B cell (primary cell): ENCODE results near the gene ARID1A. TPM values are rescaled to one million over a fixed set of nuclear protein-coding genes. Genes with fewer than 3 reads are reported as not detected.

Experiments used
- ATAC-seq: fragments of 200-7000 bp; cut with Tn5 transposase; one replicate; pipeline ENCODE4 v1.10.0; 2021; ENCODE audit warnings: low read depth, mild to moderate bottlenecking, moderate number of reproducible peaks, moderate library complexity
- CTCF ChIA-PET: fragments of 350-600 bp; sonication (Branson Sonifier 250); formaldehyde crosslinking; loops from one replicate; lab custom pipeline; 2021; ENCODE audit warnings: antibody characterized with exemption, inconsistent platforms; lab: Charles Lee
- POLR2A ChIA-PET: fragments of 350-600 bp; sonication (Branson Sonifier 250); formaldehyde crosslinking; loops from one replicate; lab custom pipeline; 2021; ENCODE audit warnings: antibody characterized with exemption; lab: Charles Lee
- DNase-seq: peaks from one replicate; pipeline ENCODE4 v3.0.0; 2013
- H2AFZ ChIP-seq: 2 replicates; pipeline ENCODE4 v1.6.1; 2012; ENCODE audit warnings: mild to moderate bottlenecking, low read depth, low read length; ENCODE audit not compliant: insufficient read depth, poor library complexity, severe bottlenecking
- H3K27ac ChIP-seq, 2 donors: 1 replicate in 1 of 2; 2 replicates in 1 of 2; pipeline ENCODE4 v1.5.1; 2012 to 2013; ENCODE audit warnings: low read length in 2 of 2, mild to moderate bottlenecking in 2 of 2, moderate library complexity in 1 of 2
- H3K27me3 ChIP-seq, 4 experiments: fragments of 200-600 bp in 1 of 4; sonication (generic) in 1 of 4; replicated peaks in 1 of 4; 1 replicate in 2 of 4; 2 replicates in 2 of 4; pipeline versions ENCODE4 v1.6.1 to v1.7.0; 2013 to 2016; ENCODE audit warnings: low read length in 3 of 4, mild to moderate bottlenecking in 2 of 4, mixed read lengths in 1 of 4, moderate library complexity in 1 of 4; ENCODE audit not compliant: insufficient read depth in 4 of 4, control insufficient read depth in 3 of 4; ENCODE audit errors: control extremely low read depth in 1 of 4
- H3K36me3 ChIP-seq, 2 experiments: replicated peaks in 1 of 2; 1 replicate in 1 of 2; 2 replicates in 1 of 2; pipeline versions ENCODE4 v1.6.1 to v1.7.1; 2013; ENCODE audit warnings: low read length in 1 of 2; ENCODE audit not compliant: insufficient read depth in 2 of 2, control insufficient read depth in 1 of 2; ENCODE audit errors: control extremely low read depth in 1 of 2, extremely low read depth in 1 of 2
- H3K4me1 ChIP-seq, 2 donors: fragments of 200-600 bp in 1 of 2; sonication (generic) in 1 of 2; 1 replicate in 1 of 2; 2 replicates in 1 of 2; pipeline versions ENCODE4 v1.5.1 to v1.6.1; 2013 to 2017; ENCODE audit warnings: low read length in 2 of 2; ENCODE audit not compliant: control insufficient read depth in 2 of 2, insufficient read depth in 2 of 2
- H3K4me2 ChIP-seq: replicated peaks from 2 replicates; pipeline ENCODE3; 2012; ENCODE audit warnings: mild to moderate bottlenecking, low read depth, low read length; ENCODE audit not compliant: poor library complexity, severe bottlenecking
- H3K4me3 ChIP-seq, 5 experiments: fragments of 200-600 bp in 1 of 5; sonication (generic) in 1 of 5; 1 replicate in 3 of 5; 2 replicates in 2 of 5; pipeline versions ENCODE4 v1.5.1 to v1.7.0; 2011 to 2016; ENCODE audit warnings: low read length in 4 of 5, mild to moderate bottlenecking in 4 of 5, low read depth in 2 of 5, control low read depth in 1 of 5, moderate library complexity in 1 of 5; ENCODE audit not compliant: insufficient read depth in 1 of 5; ENCODE audit errors: control extremely low read depth in 1 of 5, extremely low read depth in 1 of 5
- H3K79me2 ChIP-seq: fragments of 200-600 bp; sonication (generic); one replicate; pipeline ENCODE4 v1.6.0; 2016; ENCODE audit warnings: low read length; ENCODE audit not compliant: control insufficient read depth, insufficient read depth
- H3K9ac ChIP-seq: fragments of 200-600 bp; sonication (generic); 2 replicates; pipeline ENCODE4 v1.6.1; 2017; ENCODE audit warnings: mild to moderate bottlenecking, low read length, moderate library complexity
- H3K9me3 ChIP-seq, 3 donors: one replicate each; pipeline versions ENCODE4 v1.6.1 to v1.7.1; 2013; ENCODE audit warnings: low read length in 2 of 3; ENCODE audit not compliant: control insufficient read depth in 2 of 3, insufficient read depth in 1 of 3; ENCODE audit errors: control extremely low read depth in 1 of 3
- H4K20me1 ChIP-seq: 2 replicates; pipeline ENCODE4 v1.6.0; 2012; ENCODE audit warnings: mild to moderate bottlenecking, low read length; ENCODE audit not compliant: insufficient read depth, control insufficient read depth, poor library complexity, severe bottlenecking
- H3K27ac Mint-ChIP-seq: one replicate; pipeline ENCODE4 v1.8.0; 2021; ENCODE audit warnings: mixed read lengths
- H3K27me3 Mint-ChIP-seq: one replicate; pipeline ENCODE4 v1.8.0; 2021; ENCODE audit warnings: mixed read lengths
- H3K4me1 Mint-ChIP-seq: one replicate; pipeline ENCODE4 v1.8.0; 2021; ENCODE audit warnings: mixed read lengths
- H3K4me3 Mint-ChIP-seq: one replicate; pipeline ENCODE4 v1.8.0; 2021; ENCODE audit warnings: mixed read lengths
- H3K9me3 Mint-ChIP-seq: one replicate; pipeline ENCODE4 v1.8.0; 2022; ENCODE audit warnings: mixed read lengths; ENCODE audit not compliant: insufficient read depth
- CTCF ChIP-seq: fragments of 200-600 bp; IDR thresholded peaks from one replicate; pipeline ENCODE4 v1.8.0; 2022; ENCODE audit warnings: antibody characterized with exemption, mild to moderate bottlenecking
- EZH2 ChIP-seq: IDR thresholded peaks from 2 replicates; pipeline ENCODE4 v1.6.1; 2012; ENCODE audit warnings: borderline replicate concordance, low read depth, mild to moderate bottlenecking, moderate library complexity, low read length; ENCODE audit not compliant: insufficient read depth, poor library complexity, severe bottlenecking
- WGBS: methylation state at CpG from one replicate; pipeline ENCODE4 v1.1.5; 2013; ENCODE audit warnings: missing lambda C conversion rate; ENCODE audit not compliant: insufficient coverage; 5-methylcytosine and 5-hydroxymethylcytosine counted together
- intact Hi-C: fragments of 100-400 bp; cut with micrococcal nuclease; formaldehyde crosslinking; loops from one replicate; pipeline ENCODE4 v1.10.0; 2022
- polyA plus RNA-seq: library from polyadenylated mRNA; depleted of rRNA; stranded (reverse); fragments of >200 nt; gene quantifications from 2 replicates; pipeline ENCODE4 v1.2.3, GENCODE V29; 2012
- total RNA-seq, 2 donors: library from RNA; stranded (reverse); fragments of 120-200 nt in 1 of 2; gene quantifications; 1 replicate in 1 of 2; 2 replicates in 1 of 2; pipeline versions ENCODE4 v1.2.3 to v1.2.4, GENCODE V29; 2013 to 2022

ARID1A gene
- total and polyA plus RNA-seq, 2 donors (not counting 1 experiment from before 2014, with no cell fraction given) = 80.7 to 150 TPM

- Histone ChIP-seq H3K9ac (no peak overlapping the region), H3K27me3 (no peaks in the 10 kb centered on the region), H4K20me1 (peaks cover 7% of the 10 kb centered on the region), H3K36me3 (peaks cover 17 to 74% of the 10 kb centered on the region in 2 experiments), H3K79me2 (peaks cover 98% of the 10 kb centered on the region), H3K4me3 (no peak overlapping the region), H3K9me3 (no peaks in the 10 kb centered on the region), H3K4me1 (peaks cover 11 to 15% of the 10 kb centered on the region in 2 donors), H2AFZ (no peak overlapping the region), H3K4me2 (no peak overlapping the region), H3K27ac (peak overlapping the region in 1 of 2 donors; percentile 11)
- WGBS = 100% methylated on average over 3 of the region's 4 CpGs
- no peaks in the 10 kb centered on the region for H3K9me3 Mint-ChIP-seq
- ATAC-seq (no peak), DNase-seq (no peak)
- H3K4me3 Mint-ChIP-seq = no peak overlapping the region
- CTCF ChIA-PET = interaction anchor here (0.7 kb wide), 1 partner anchor 574 kb away, joined by 3 read pairs; no protein-coding TSS in a partner anchor
- peak overlapping the region; percentile 26 for H3K27ac Mint-ChIP-seq
- peaks cover 35% of the 10 kb centered on the region for H3K4me1 Mint-ChIP-seq
- POLR2A ChIA-PET = interaction anchor here (0.7 kb wide), 1 partner anchor 11 kb away, joined by 5 read pairs; no protein-coding TSS in a partner anchor
- TF ChIP-seq EZH2 (no peak), CTCF (no peak)
- intact Hi-C loops = no loop called here
- H3K27me3 Mint-ChIP-seq = no peaks in the 10 kb centered on the region
These were observed 38.8 kb downstream of the ARID1A start for GRCh38 chr1:26734501-26735058.

GRCh38 chr1:26739329-26739914, 43.6 kb downstream of the ARID1A start:
- Mint-ChIP-seq H3K4me3 (peak overlapping the region; percentile 14), H3K4me1 (peaks cover 57% of the 10 kb centered on the region), H3K27me3 (no peaks in the 10 kb centered on the region), H3K9me3 (no peaks in the 10 kb centered on the region), H3K27ac (peak overlapping the region; percentile 83)
- POLR2A ChIA-PET = no interaction called here
- Histone ChIP-seq H3K27ac (peak overlapping the region; percentile 48 to 96), H3K4me2 (peak overlapping the region; percentile 43), H2AFZ (no peak overlapping the region), H3K27me3 (no peaks in the 10 kb centered on the region), H3K4me3 (no peak overlapping the region), H3K4me1 (peaks cover 59 to 60% of the 10 kb centered on the region in 2 donors), H3K79me2 (peaks cover 78% of the 10 kb centered on the region), H4K20me1 (no peaks in the 10 kb centered on the region), H3K9me3 (no peaks in the 10 kb centered on the region), H3K9ac (peak overlapping the region; percentile 12), H3K36me3 (peaks cover 8 to 47% of the 10 kb centered on the region in 2 experiments)
- intact Hi-C loops = no loop called here
- WGBS = 33% methylated on average over 3 of the region's 4 CpGs
- TF ChIP-seq EZH2 = no peak
- TF ChIP-seq CTCF = no peak
- ATAC-seq (no peak), DNase-seq (no peak)
- CTCF ChIA-PET = interaction anchor here (0.9 to 2.2 kb wide), 3 partner anchors 50 to 149 kb away, joined by 3 to 5 read pairs (median 3); no protein-coding TSS in a partner anchor
